ENCODE data around the gene RIBC2.

GRCh38 chr22:45477366-45478107, 64.0 kb downstream of the RIBC2 start:
- no peak for TF ChIP-seq CTCF (optimal IDR thresholded peaks at IDR 0.05 in 1 of 3, IDR thresholded peaks at IDR 0.05 in 1 of 3, conservative IDR thresholded peaks at IDR 0.05 in 1 of 3; ENCODE audit: extremely low read depth in 1 of 3, insufficient read depth in 2 of 3, low read length in 3 of 3)
- TF ChIP-seq EZH2 (IDR thresholded peaks at IDR 0.05; ENCODE audit: low read length): no peak

All from keratinocyte (primary cell).